PFSK-1 (cell line): ENCODE data around the gene LCE1C.

Source experiments
- FOXP2 ChIP-seq: optimal IDR thresholded peaks from 2 replicates; pipeline ENCODE3; 2011; ENCODE audit warnings: borderline replicate concordance, control low read depth, inconsistent platforms; ENCODE audit not compliant: insufficient read depth; ENCODE audit errors: extremely low read length, extremely low read depth
- POLR2AphosphoS5 ChIP-seq: IDR thresholded peaks from 2 replicates; pipeline ENCODE4 v1.6.1; 2012; ENCODE audit warnings: low read depth, mild to moderate bottlenecking, control low read depth, low read length, moderate library complexity
- SIN3A ChIP-seq: IDR thresholded peaks from 2 replicates; pipeline ENCODE4 v1.6.1; 2012; ENCODE audit warnings: mild to moderate bottlenecking, low read length, moderate library complexity, borderline replicate concordance; ENCODE audit not compliant: insufficient read depth
- TAF1 ChIP-seq: IDR thresholded peaks from 2 replicates; pipeline ENCODE4 v1.6.1; 2012; ENCODE audit warnings: low read length, control low read depth, borderline replicate concordance; ENCODE audit not compliant: insufficient read depth
- TF ChIP-seq, protein P1 (sequence below), 2 experiments: IDR thresholded peaks; 2 replicates each; pipeline versions ENCODE4 v1.6.1 to v1.8.0; 2011 to 2012; ENCODE audit warnings: low read depth in 2 of 2, low read length in 2 of 2, control low read depth in 1 of 2, inconsistent platforms in 1 of 2, mild to moderate bottlenecking in 1 of 2, moderate library complexity in 1 of 2; ENCODE audit not compliant: insufficient read depth in 1 of 2

Gene LCE1C

DNA sequence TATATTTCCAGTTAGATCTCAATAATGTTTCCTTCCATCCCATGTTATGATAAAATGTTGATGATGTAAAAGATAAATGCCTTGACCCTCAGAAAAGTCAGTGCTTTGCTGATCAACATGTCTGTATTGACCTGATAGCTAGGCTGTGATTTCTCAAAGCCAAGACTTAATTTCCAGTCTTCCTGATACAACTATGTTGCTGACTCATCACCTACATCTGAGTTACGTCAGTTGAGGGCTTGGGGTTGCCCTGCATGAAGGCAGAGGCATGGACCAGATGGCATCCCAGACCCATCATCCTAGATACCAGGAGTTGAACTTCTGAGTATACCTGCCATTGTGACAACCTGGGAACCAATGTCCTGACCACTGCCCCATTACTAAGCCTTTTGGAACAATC, 5.1 kb downstream of the LCE1C start:
- TF ChIP-seq TAF1: no peak
- TF ChIP-seq, protein P1, sequence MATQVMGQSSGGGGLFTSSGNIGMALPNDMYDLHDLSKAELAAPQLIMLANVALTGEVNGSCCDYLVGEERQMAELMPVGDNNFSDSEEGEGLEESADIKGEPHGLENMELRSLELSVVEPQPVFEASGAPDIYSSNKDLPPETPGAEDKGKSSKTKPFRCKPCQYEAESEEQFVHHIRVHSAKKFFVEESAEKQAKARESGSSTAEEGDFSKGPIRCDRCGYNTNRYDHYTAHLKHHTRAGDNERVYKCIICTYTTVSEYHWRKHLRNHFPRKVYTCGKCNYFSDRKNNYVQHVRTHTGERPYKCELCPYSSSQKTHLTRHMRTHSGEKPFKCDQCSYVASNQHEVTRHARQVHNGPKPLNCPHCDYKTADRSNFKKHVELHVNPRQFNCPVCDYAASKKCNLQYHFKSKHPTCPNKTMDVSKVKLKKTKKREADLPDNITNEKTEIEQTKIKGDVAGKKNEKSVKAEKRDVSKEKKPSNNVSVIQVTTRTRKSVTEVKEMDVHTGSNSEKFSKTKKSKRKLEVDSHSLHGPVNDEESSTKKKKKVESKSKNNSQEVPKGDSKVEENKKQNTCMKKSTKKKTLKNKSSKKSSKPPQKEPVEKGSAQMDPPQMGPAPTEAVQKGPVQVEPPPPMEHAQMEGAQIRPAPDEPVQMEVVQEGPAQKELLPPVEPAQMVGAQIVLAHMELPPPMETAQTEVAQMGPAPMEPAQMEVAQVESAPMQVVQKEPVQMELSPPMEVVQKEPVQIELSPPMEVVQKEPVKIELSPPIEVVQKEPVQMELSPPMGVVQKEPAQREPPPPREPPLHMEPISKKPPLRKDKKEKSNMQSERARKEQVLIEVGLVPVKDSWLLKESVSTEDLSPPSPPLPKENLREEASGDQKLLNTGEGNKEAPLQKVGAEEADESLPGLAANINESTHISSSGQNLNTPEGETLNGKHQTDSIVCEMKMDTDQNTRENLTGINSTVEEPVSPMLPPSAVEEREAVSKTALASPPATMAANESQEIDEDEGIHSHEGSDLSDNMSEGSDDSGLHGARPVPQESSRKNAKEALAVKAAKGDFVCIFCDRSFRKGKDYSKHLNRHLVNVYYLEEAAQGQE (IDR thresholded peaks at IDR 0.05; ENCODE audit: insufficient read depth in 1 of 2, low read depth in 2 of 2, low read length in 2 of 2): no peak

DNA sequence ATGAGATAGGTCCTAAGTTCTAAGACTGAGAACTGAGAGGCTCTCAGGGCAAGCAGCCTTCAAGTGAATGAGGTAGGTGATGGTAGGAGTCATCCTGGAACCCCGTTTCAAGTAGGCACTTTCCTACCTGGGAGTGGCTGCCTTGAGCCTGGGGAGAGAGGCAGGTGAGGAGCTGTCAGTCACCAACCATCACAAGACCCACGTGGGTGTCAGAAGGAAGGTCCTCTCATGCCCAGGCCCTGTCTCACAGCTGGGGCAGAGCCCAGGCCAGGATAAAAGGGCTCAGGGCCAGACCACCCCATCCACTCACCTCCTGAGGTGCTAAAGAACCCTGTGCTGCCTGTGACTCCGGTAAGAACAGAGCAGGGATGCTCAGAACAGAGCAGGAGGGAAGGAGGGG, 10.0 kb downstream of the LCE1C start, which contains the start of gene LCE1D:
Gene LCE1D, plus strand, starts transcription at position 301 of the 400 bp plus-strand sequence. CDS start 1,074 bp downstream, outside the sequence.
- TF ChIP-seq TAF1: no peak
- no peak for TF ChIP-seq POLR2AphosphoS5
- TF ChIP-seq FOXP2: no peak
- no peak for TF ChIP-seq SIN3A
- TF ChIP-seq, protein P1 (IDR thresholded peaks at IDR 0.05; ENCODE audit: insufficient read depth in 1 of 2, low read depth in 2 of 2, low read length in 2 of 2): no peak

DNA sequence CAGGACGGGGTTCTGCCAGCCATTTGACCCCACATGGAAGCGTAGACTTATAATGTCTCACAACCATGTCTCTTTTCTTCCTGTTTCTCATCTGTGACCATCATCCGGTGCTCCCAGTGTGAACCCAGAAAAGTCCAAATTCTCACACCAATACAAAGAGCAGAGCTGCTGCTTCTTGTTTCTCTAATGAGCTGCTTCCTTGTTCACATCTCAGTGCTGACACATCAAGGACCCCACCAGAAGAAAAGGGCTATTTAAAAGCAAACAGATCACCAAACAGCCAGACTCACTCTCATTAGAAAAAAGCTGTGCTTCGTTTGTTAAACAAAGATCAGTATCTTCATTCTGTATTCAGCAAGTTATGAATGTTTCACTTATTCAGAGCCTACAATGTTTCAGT, 10.8 kb downstream of the LCE1C start:
- TF ChIP-seq TAF1 (no peak), POLR2AphosphoS5 (no peak), FOXP2 (no peak), SIN3A (no peak)
- TF ChIP-seq, protein P1 (IDR thresholded peaks at IDR 0.05; ENCODE audit: insufficient read depth in 1 of 2, low read depth in 2 of 2, low read length in 2 of 2): no peak

DNA sequence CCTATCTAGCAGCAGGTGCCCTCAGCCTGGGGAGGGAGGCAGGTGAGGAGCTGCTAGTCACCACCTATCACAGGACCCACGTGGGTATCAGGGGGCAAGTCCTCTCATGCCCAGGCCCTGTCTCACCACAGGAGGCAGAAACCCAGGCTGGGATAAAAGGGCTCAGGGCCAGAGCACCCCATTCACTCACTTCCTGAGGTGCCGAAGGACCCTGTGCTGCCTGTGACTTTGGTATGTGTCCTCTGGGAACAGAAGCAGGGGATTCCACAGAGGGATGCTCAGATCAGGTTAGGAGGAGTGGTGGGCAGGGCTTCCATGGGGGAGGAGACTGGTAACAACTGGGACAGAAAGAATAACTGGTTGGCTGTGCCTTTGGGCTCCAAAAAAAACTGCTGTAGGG, 20.4 kb downstream of the LCE1C start, which contains the start of gene LCE1E:
Gene LCE1E, plus strand, starts transcription at position 181 of the 400 bp plus-strand sequence. CDS start 1,043 bp downstream, outside the sequence.
- TF ChIP-seq, protein P1 (IDR thresholded peaks at IDR 0.05; ENCODE audit: insufficient read depth in 1 of 2, low read depth in 2 of 2, low read length in 2 of 2): no peak
- TF ChIP-seq POLR2AphosphoS5: no peak
- no peak for TF ChIP-seq SIN3A
- TF ChIP-seq TAF1: no peak
- no peak for TF ChIP-seq FOXP2

DNA sequence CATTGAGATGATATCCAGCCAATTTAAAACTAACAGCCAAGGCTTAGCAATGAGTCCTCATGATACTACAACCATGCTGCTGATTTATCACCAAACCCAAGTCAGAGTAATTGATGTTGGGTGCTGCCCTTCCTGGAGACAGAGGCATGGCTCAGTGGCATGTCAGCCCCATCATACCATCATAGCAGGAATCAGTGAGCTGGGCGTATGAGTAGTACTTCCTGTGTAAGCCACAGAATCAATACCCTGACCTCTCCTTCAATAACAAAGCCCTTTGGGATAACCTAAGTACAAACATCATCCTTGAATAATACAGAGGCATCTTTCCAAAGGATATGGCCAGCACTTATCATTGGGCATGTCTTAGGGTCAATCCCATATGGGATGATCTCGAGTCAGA, 23.4 kb downstream of the LCE1C start:
- TF ChIP-seq, protein P1 (IDR thresholded peaks at IDR 0.05; ENCODE audit: insufficient read depth in 1 of 2, low read depth in 2 of 2, low read length in 2 of 2): no peak
- TF ChIP-seq FOXP2 (no peak), POLR2AphosphoS5 (no peak), TAF1 (no peak), SIN3A (no peak)
